NCI-H2196 treated with DMSO at 0.1 percent for 48 hours (cell line): ENCODE measurements around the gene ZNF618.
"Not testable (repeated sequence)": the region's sequence is repeated elsewhere in the genome, so short reads cannot be mapped to it uniquely, and the experiment has no call there.

Experiments
- DNase-seq: peaks from one replicate; lab custom pipeline; 2025; ENCODE audit not compliant: unreplicated experiment; lab: John Stamatoyannopoulos, UW

The ZNF618 gene

GRCh38 chr9:113984639-113985380 is 108.7 kb downstream of the ZNF618 start:
- no peak for DNase-seq

- no peak for DNase-seq
Observed at GRCh38 chr9:113985968-113986585, 110.0 kb downstream of the ZNF618 start.

DNA sequence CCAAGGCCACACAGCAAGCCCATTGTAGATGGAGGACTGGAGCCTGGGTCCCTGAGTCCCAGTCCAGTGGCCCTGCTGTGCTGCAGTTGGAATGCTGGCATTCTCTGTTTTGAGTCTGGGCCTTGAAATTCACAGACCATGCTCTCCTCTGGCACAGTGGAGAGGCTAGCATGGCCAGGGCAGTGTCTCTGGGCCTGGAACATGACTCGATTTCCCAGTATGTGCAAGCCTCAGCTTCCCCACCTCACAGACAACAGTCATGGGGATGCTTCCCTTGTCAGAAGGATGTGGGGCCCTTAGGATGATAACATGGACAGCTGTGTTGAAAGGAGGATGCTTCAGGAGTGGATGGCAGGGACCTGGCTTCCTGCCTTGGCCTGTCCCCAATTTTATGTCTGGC is 110.8 kb downstream of the ZNF618 start:
- no peak for DNase-seq

DNA sequence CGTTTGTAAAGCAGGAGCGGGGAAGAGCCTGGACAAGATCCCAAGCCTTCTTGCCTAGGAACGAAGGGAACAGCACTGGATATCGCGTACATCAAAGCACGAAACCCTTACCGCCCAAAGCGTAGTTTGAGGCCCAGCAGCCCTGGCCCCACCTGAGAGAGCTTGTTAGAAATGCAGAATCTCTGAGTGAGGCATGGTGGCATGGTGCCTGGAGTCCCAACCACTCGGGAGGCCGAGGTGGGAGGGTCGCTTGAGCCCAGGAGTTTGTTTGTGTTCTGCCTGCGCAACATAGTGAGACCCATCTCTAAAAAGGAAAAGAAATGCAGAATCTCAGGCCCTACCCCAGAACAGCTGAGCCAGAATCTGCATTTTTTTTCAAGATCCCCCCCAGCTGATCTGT is 111.4 kb downstream of the ZNF618 start:
- no peak for DNase-seq

GRCh38 chr9:113988385-113989016 is 112.4 kb downstream of the ZNF618 start:
- no peak for DNase-seq

DNA sequence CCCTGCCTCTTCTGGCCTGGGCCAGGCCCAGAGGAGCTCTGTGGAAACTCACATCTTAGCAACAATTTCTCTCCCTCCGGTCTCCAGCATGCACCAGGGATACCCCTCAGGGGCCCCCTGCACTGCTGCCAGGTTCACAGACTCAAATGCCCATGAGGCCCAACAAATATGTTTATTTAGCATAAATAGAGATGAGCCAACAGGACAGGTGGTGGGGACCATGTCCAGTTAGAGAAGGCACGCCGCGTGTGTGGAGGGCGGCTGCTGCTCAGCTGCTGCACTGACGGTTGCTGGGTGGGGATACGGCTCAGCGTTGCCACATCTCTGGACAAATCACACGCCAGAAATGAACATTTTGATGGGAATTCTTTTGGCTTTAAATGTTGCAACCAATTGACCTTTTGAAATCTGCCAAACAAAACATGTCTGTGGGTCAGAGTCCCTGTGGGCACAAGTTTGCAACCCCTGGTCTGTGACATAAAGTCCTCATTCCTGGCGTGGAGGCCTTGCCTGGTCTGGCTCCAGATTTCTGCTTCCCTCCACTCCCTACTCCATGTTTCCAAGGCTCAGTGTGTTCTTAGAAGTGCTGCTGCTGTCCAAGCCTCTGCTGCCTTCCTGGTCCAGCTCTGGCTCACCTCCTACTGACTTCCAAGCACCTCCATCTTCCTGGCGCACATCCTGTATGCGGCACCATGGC is 113.1 kb downstream of the ZNF618 start:
- no peak for DNase-seq

GRCh38 chr9:113989714-113990569 is 113.8 kb downstream of the ZNF618 start:
- no peak for DNase-seq

- no peak for DNase-seq
Observed at GRCh38 chr9:113990570-113990907, 114.4 kb downstream of the ZNF618 start.

DNA sequence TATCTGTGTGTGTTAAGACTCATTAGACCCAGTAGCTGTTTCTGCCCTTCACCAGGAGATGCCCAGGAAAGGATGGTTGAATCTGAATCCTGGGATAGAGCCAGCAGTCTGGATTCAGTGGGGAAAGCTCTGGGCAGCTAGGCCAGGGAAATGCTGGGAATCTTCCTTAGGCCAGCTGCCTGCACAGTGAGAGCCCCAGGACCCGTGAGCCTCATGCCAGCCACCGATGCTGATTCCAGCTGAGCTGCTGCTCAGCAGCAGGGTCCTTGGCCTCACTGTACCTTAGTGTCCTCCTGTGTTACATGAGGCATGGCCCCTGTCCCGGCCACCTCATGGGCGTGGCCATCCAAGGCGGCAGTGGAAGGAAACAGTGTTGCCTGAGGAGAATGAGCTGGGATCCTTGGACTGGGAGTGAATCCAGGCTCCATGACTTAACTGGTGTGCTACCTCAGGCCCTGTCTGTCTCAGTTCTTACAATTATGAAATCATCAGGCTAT is 114.9 kb downstream of the ZNF618 start:
- DNase-seq, result no peak

- DNase-seq, result no peak
Observed at GRCh38 chr9:113991714-113992113, 115.6 kb downstream of the ZNF618 start.

DNA sequence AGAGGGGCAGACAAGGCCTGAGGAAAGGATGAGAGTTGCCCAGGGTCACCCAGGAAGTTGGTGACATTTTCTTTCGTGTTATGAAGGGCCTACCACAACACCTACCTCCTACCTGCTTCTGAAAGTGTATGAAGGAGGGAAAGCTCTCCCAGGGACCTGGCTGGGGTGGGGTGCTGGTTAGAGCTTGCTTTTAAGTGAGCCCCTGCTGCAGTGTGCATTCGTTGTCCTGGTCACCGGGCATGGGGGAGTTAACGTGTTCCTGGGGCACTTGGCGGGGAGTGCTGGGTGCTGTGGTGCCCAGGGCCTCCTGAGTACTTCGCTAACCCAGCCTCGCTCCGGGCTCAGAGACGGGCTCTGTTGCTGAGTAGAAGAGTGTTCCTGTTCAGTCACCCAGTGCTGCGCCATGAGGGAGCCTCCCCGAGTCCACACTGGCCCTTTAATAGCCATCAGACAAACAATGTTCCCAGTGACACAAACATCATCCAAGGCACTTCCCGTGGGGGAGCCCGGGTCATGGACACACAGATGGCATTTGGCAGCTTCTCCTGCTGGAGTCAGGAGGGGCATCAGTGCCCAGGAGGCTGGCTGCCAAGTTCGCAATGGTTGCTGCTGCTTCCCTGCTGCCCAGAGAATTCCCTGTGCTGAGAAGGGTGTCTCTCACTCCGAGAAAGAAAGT is 116.3 kb downstream of the ZNF618 start:
- DNase-seq, result peak; percentile 53

GRCh38 chr9:113992994-113993393 is 116.9 kb downstream of the ZNF618 start:
- no peak for DNase-seq

GRCh38 chr9:113993838-113994540 is 117.9 kb downstream of the ZNF618 start:
- DNase-seq, result peak; percentile 94

GRCh38 chr9:113995401-113995800 is 119.3 kb downstream of the ZNF618 start:
- DNase-seq, result no peak

DNA sequence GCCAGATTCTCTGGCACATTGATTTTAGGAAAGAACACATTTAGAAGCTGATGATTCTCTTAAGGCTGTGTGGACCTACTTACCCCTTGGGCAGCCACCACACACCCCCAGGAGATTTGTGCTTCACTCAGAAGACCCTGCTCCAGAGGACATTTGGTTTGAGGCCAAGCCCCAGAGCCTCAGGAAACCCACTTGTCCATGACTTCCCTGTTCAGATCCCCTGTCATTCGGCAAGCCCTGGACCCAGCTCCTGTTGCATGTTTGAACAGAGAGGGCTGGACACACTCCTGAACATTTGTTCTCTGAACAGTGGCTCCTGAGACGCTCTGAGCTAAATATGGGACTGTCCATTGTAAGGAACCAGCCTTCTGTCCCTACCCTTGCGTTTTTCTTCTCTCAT is 119.9 kb downstream of the ZNF618 start:
- no peak for DNase-seq

GRCh38 chr9:113996531-113997001 is 120.5 kb downstream of the ZNF618 start:
- no peak for DNase-seq

DNA sequence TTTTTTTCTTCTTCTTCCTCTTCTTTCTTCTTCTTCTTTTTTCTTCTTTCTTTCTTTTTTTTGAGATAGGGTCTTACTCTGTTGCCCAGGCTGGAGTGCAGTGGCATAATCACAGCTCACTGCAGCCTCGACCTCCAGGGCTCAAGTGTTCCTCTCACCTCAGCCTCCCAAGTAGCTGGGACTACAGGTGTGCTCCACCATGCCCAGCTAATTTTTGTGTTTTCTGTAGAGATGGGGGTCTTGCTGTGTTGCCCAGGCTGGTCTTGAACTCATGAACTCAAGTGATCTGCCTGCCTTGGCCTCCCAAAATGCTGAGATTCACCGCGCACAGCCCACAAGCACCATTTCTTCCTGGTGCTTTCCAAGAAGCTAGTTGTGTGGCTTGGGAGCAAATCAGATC is 121.0 kb downstream of the ZNF618 start:
- not testable (repeated sequence) for DNase-seq

DNA sequence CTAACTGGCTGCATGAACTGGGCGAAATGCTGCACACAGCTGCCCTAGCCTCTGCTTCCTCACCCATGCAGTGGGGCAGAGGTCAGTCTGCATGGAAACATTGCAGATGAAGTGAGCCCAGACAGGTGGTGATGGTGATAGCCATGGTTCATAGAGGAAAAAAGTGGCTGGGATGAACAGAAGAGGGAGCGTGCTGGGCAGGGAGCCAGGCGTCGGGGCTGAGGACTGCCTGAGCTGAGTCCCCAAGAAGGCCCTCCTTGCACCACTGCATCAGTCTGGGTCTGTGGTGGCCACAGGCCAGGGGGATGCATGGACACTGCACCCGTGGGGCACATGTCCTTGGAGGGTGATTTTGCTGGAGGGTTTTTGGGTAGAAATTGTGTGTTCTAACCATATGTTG is 121.5 kb downstream of the ZNF618 start:
- DNase-seq, result no peak

DNA sequence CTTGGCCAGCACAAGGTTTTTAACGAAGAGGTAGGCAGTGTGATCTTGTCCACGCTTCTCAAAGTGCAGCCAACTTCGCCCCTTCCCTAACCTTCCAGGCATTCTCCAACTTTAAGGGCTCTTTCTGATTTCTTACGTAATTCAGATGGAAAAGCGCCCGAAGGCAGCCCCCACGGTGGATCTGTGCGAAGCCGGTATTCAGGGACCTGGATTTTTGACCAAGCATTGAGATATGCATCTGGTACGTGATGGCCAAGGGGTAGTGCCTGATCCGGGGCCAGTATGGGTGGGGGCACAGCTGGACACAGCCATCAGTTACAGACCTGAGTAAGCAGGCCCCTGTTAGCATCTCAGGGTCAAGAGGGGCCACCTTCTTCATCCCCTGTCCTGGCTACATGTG is 122.0 kb downstream of the ZNF618 start:
- DNase-seq, result no peak
